ENCODE results near the gene CAAP1.

GRCh38 chr9:26791274-26791673, 101.3 kb downstream of the CAAP1 start:
- TF ChIP-seq CTCF (IDR thresholded peaks at IDR 0.05; ENCODE audit: low read length) = no peak
- no peak for TF ChIP-seq EZH2 (IDR thresholded peaks at IDR 0.05; ENCODE audit: borderline replicate concordance, low read length)
